Dermis blood vessel endothelial cell (primary cell): ENCODE measurements around the gene CEBPA. TPM values are rescaled to one million over a fixed set of nuclear protein-coding genes. Genes with fewer than 3 reads are reported as not detected.

Experiments
- DNase-seq: peaks from one replicate; pipeline ENCODE4 v3.0.0; 2010
- total RNA-seq: library from RNA; depleted of rRNA; stranded (reverse); fragments of >200 nt; gene quantifications from 2 replicates; pipeline ENCODE4 v1.2.3, GENCODE V29; 2014

CEBPA gene
- total RNA-seq, 1 donor from 2014 or later: 0.17 TPM

DNA sequence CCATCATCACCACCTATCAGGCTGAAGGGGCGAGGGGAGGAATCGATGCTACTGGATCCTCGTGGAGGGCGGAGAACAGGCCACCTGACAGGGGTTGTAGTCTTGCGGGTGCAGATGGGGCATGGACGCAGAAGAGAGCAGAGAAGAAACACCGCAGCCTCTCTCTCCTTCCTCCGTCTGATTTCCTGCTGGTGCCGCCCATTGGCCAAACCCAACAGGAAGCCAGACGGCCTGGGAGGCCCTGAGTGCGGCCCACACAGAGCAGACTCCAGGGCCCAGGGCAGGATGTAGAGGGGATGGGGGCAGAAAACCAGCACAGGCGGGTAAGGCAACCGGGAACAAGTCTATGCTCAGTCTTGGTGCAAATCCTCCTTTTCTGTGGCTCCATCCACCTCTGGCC lies 15.4 kb downstream of the CEBPA start:
- DNase-seq: no peak

DNA sequence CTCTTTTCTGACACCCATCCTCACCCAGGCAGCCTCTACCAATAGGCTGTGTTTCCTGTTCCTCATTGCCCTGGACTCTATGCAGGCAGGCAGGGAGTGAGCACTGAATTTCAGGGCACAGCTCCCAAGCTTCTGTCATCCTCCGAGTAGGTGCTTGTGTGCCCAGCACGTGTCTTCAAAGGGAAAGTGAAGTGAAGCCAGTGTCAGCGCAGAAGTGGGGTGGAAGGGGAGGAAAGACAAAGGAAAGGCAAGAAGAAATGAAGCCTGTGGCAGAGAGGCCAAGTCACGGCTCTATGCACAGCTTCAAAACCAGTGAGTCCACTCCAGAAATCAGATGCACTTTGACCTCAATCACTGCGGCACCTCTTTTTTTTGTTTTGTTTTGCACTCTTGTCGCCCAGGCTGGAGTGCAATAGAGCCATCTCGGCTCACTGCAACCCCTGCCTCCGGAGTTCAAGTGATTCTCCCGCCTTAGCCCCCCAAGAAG lies 16.9 kb downstream of the CEBPA start:
- DNase-seq: no peak

DNA sequence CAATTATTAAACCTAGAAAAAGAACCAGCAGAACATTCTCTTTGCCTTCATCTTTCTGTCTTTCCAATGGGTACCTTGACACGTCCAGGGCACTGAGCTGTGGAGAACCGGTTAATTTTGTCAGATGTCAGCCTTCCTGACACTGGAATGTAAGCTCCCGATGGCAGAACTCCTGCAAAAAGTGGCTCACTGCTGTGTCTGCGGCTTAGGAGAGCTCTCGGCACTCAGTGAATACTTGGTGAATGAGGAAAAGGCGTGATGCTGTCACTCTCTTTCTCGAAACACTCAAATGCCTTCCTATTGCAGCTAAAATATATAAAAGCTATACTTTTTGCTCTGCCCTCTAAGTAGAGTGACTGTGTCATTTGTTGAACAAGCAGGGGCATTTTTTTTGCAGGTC lies 17.6 kb downstream of the CEBPA start:
- DNase-seq: no peak

DNA sequence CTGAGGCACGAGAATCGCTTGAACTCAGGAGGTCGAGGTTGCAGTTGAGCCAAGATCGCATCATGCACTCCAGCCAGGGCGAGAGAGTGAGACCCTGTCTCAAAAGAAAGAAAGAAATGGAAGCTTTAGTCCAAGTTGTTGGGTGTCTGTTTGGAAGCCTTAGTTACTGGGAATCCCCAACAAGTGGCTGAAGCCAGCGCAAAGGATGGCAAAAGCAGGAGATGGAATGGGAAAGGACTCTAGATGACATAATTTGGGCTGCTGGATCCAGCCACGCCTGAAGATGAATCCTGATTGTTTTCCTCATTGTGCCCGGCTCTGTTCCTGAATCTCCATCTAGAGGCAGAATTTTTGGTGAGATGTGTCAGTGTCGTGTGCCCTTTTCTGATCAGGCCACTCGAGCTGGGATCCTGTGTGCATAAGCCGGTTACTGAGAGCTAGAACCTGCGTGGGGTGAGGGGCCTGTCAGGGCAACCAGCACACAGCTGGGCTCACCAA lies 18.1 kb downstream of the CEBPA start:
- no peak for DNase-seq

DNA sequence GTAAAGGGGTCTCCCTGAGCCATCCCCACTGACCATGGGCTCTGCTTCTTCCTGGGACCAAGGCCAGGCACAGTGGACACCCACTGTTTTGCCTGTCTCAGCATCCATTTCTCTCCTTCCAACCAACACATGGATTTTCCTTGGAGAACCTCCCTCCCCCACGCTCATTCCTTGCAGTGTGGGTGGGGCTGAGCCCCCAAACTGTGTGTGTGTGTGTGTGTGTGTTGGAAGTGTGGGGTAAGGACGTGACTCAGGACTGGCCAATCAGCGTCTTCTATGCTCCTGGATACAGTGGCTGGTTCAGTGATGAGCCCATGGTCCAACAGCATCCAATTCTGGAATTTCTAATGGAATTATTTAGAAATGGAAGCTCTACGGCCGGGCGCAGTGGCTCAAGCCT lies 18.7 kb downstream of the CEBPA start:
- no peak for DNase-seq

DNA sequence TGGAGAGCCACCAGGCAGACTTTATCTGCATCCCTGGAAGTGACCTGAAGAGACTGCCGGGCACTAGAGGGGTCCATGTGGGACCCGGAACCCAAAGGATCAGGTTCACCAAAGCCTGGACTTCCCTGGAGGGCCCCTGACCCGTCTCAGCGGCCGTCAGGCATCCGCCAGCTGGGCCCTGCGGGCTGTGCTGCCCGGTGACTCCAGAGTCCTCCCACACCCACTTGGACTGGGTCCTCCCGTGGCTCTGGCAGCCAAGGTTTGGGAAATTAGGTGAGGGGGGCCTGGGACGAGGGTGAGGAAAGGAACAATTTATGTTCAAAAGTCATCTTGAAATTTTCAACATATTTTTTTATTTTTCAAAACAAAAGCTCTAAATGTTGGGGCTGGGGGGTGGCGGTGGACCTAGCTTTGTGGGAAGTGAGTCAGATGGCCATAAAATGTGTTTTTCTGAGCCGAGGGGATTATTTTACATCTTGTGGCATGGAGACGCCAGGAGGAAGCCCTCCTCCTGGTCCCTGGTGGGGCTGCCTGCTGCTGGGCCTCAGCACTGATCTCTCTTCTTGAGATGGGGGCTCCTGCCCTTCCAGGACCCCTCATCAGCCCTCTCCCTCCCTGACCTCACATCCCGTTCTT lies 20.2 kb downstream of the CEBPA start:
- DNase-seq: no peak

DNA sequence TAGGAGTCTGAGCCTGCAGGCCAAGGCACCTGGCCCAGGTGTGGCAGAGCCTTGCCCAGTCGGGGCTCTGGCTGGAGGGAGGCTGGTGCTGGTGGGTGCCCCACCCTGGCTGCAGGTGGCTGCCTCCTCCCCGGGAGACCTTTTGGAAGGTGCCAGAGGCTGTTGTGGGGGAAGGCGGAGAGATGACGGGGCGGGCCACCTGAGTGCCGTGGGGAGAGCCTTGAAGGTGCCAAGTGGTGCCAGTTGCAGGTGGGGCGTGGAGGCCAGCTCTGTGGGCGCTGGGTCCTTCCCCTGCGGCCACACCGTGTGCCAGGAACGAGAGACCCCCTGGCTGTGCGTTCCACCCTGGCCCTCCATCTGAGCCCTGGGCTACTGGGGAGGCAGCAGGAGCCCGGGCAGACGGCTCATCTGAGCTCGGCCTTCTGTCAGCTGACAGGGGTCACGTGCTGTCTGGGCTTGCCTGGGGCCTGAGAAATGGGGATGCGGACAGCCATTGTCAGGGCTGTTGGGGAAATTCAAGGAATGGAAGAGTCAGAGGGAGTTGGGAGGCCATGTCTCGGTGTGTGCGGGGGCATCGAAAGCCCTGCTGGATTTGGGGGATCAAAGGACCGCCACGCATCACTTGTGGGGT lies 20.9 kb downstream of the CEBPA start:
- DNase-seq: no peak

DNA sequence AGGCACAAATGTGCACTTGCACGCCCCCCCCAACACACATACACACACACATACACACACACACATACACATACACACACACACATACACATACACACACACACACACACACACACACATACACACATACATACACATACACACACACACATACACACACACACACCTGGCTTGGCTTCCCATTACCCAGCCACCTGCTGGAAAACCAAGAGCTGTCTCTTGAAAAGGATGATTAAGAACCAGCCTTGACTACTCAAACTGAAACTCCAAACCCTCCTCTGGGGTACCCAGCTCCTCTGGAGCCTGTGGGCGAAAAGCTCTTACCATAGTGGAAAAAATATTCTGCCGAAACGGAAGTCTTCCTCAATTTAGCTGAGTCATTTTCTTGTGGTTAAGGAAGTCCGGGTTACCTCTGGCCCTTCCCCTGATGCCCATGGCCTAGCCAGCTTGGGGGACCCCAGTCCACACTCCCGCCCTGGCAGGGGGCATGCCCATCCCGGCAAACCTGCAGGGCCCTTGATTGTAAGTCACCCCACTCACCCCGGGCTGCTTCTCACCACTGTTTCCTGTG lies 21.9 kb downstream of the CEBPA start:
- DNase-seq: peak; percentile 20

DNA sequence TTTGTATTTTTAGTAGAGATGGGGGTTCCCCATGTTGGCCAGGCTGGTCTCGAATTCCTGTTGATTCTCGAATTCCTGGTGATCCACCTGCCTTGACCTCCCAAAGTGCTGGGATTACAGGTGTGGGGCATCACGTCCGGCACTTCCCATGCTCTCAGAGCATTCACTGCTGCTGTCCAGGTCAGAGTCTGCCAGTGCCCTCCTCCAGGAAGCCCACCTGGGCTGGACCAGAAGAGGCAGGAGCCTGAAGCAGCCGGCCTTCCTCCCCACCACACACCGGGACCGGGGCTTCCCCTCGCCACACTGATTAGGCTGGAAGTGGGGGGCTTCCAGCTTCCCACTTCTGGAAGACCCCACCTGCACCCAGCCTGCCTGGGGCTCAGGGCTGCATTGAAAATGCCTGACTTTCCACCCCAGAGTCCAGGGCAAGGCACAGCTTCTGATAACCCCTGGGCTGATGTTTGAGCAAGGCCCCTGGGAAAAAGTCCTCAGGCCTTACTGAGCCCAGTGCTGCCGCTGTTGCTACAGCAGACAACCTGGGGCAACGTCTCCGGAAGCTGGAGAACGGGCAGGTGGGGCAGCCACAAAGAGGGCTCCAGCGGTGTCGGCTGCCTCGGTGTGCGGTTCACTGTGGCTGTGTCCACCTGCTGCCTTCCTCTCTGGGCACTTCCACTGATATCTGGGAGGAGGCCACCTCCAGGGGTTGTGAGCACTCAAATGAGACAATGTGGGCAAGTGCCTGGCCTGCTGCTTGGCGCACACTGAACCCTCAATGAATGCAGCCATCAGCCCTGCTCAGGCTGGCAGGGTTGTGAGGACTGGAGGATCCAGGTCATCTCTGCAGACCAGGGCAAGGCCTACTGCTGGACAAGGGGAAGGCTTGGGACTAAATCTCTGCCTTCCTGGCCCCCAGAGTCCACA lies 22.6 kb downstream of the CEBPA start:
- no peak for DNase-seq

DNA sequence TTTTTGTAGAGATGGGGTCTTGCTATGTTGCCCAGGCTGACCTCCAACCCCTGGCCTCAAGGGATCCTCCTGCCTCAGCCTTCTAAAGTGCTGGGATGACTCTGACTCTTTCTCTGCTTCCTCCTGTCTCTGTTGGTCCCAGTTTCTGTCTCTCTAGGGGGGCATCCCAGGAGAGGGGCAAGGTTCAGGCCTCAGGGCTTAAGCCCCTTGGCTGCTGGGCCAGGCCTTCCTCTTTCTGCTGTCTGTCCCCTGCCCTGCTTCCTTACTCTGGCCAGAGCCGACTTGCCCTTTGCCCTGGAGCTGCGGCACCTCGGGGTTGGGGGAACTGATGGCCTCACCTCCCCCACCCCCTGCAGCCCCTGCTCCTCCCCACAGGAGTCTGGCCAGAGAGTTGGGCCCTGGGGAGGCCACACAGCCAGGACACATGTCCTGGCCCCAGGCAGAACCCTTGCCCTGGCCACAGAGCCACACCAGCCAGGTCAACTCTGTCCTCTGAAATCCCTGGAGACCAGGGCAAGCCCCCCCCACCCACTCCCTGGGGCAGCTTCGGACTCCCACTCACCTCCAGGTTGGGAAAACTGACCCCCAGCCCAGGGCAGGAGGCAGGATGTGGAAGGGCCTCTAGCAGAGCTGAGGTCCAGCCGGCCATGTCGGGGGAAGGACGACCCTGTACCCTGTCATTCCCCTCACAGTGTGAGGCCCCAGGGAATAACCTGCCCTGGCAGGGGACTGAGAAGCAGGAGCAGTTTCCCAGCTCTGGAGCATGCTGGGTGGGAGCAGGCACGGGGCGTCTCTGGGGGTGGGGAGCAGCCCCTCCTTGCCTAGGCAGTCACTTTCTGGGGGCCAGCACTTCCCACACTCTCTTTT lies 23.7 kb downstream of the CEBPA start:
- no peak for DNase-seq

DNA sequence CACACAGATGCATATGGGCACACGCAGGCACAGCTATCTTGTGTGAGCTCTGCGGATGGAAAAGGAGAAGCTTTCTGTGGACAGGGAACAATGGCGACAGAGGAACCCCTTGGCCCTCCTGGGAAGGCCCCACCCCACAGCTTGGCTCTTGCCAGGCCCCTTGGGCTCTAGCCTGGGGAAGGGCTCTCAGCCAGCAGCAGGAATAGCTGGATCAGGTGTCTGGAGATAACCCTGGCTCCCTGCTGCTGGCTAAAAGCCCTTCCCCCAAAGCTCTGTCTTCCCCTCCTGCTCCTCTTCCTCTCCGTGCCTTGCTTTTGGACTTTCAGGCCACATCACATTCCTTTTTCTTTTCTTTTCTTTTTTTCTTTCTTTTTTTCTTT lies 24.3 kb downstream of the CEBPA start:
- no peak for DNase-seq

DNA sequence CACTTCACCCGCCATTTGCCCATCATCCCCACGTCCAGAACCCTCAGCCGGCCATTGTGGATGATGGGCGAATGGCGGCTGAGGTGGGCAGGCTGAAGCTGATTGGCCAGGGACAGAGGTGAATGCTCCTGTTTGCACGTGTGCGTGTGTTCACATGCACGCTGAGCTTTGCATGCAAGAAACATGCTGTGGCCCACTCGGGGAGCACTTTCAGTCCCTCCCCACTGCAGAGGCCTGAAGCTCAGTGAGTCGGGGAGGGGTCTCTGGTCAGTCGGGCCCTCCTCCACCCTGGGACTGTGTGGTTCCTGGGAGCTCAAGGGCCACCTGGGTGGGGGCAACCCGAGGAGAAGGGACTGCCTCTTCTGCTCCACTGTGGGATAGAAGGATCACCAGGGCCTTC lies 24.9 kb downstream of the CEBPA start:
- no peak for DNase-seq

DNA sequence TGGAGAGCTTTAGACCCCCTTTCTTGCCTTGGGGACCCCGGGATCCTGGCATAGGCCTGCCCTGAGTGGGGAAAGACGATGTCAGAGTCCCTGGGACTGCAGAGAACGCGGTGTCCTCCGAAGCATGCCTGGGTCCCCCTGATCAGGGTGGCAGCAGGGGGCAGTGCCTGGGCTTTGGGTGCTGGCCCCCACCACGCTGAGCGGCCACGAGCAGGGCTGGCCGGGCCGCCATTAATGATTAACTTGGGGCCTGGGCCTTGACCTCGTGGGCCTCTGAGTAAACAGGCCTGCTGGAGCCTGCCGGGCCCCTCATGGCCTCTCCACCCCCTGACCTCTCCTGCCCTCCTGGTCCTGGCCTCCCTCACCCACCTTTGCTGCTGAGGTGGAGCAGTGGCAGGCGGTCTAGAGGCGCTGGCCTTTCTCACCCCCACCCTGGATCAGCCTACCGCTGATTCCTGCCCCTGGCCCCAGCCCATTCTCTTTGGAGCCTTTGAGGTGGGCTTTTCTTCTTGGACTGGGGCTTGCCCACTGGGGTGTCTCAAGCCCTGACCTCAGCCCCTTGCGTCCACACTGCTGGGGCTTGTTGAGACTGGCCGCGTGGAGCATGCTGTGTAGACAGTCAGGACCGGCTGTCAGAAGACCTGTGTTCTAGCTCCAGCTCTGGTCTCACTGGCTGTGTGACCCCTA lies 26.3 kb downstream of the CEBPA start:
- no peak for DNase-seq

DNA sequence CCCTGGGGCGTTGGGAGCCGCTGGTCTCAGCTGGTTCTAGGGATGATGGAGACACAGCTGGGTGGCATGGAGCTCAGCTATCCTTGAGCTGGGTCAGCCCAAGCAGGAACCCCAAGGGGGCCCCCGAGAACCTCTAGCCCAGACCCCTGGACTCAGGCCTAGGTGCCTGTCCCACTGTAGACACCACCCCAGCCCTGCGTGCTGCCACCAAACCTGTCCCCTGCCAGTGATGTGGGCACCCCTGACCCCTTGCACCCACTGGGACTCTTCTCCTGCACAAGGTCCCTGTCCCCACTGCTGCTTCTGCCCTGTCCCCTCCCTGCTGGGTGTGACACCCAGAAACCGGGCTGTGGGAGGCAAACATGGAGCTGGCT lies 26.8 kb downstream of the CEBPA start:
- DNase-seq: no peak

DNA sequence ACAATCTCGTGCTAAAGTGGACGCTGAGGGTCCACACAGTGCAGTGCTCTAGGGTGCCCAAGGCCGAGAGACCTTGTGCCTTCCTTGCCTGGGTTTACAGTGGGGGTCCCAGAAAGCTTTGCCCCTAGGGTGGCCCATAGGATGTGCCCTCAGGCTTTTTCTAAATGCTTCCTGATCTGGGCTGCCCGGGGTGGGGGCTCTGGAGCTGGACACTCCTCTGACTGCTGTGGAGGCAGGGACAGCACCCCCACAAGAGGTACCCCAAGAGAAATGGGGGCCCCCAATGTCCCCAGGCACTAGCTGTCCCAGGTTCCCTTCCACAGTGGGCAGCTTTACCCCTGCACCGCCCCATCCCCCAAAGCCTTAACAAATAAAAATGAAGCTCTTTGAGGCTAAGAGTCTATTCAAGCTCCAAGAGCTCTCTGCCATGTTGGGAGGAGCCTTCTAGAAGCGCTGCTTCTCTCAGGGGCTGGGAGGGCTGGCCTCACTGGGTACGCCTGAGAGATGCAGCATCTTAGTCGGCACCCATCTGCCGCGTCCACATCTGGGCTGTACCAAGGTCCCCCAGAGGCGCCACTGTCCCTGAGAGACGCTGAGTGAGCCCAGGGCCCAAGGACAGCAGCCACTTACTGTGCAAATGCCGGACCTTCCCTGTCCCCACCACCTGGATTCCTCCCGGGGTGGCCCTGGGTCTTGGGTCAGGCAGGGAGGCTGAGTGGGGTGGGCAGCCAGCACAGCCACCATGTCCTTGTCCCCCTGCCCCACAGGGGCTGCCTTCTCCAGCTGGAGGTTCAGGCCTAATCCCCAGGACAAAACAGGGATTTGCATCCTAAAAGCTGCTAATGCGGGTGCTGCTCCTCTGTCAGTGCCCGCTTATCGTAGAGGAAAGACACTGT lies 27.4 kb downstream of the CEBPA start:
- no peak for DNase-seq

DNA sequence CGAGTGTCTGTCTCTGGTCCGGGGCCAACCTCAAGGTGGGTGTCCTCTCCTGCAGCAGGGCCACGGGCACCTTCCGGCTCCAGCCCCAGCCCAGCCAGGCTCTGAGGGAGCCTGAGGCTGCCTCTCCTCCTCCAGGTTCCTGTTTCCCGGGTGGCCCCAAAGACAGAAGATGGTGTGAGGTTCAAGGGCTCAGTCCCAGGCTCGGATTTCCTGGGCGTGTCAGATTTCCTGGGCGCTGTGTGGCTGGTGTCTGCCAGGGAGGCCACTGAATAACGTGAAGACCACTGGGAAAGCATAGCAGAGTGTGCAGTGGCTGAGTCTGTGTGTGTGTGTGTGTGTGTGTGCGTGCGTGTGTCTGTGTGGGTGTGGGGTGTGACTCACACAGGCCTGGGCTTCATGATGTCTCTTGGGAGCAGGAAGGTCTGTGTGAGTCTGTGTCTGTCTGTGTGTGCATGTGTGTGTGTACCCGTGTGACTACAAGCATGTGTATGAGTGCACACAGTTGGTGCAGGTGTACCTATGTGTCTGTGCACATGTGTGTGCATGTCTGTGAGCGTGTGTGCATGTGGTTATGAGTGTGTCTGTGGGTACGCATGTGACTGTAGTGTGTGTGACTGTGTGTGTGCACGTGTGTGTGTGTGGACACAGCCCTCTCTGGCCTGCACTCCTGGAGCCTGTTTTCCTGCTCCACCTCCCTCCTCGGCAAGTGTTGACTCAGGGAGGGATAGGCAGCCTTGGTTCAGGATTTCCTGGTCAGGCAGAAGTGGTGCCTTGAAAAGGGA lies 28.3 kb downstream of the CEBPA start:
- peak; percentile 35 for DNase-seq

DNA sequence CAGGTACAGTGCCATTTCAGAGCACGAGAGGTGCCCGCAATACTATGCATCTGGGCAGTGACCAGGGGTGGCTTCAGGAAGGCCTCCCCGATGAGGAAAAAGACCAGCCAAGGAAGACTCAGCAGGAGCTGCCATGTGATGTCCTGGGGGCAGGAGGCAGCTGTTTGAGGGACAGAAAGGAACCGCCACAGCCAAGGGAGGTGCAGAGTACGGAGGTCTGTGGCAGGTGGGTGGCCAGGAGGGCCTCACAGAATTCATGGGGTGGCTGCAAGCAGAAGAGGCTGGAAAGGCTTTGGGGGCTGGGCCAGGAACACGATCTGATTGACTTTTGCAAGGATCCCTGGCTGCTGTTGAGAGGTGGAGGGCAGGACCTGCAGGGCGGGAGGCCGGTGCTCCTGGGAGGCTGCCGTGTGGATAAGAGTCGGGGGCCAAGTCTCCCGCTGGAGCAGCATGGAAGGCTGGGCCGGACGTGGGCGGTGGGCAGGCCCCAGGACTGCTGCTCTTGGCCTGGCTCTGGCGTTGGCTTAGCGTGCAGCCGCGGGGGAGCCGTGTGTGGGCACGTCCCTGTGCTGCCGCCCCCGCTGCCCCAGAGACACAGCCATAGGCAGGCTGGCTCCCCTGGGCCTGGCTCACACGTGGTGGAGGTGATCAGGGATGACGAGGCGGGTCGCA lies 29.1 kb downstream of the CEBPA start:
- no peak for DNase-seq

DNA sequence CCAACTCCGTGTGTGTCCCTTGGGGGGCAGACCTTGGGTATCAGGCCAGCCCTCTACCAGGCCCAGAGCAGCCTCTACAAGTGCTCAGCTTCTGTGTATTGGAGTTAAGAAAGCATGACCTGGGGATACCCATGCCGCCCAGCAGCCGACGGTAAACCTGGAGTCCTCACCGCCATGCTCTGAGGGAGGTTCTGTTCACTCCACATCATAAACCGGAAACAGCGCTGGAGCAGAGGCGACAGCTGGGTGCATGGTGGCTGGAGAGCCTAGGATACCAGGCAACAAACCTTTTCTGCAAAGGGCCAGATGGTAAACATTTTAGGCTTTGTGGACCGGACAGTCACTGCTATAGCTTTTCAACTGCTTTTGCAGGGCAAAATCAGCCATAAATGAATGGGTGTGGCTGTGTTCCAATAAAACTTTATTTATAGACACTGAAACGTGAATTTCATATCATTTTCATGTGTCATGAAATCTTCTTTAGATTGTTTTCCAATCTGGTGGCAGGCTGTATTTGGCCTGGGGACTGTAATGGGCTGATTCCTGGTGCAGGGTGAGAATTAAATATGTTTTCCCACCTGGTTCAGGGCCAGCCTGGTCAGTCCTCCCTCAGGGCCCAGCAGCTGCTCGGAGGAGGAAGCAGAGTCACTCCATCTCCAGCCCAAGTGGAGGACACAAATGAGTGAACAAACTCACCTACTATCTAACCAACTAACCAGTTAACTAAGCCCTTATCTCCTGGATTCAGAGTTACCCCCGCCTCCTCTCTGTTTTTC lies 30.9 kb downstream of the CEBPA start:
- no peak for DNase-seq
